ENCODE data around the gene KCNS3. TPM values are rescaled to one million over a fixed set of nuclear protein-coding genes. Genes with fewer than 3 reads are reported as not detected.

The KCNS3 gene
- total and polyA plus RNA-seq, 4 donors, result 15.4 to 45.9 (median 20.8) TPM

DNA sequence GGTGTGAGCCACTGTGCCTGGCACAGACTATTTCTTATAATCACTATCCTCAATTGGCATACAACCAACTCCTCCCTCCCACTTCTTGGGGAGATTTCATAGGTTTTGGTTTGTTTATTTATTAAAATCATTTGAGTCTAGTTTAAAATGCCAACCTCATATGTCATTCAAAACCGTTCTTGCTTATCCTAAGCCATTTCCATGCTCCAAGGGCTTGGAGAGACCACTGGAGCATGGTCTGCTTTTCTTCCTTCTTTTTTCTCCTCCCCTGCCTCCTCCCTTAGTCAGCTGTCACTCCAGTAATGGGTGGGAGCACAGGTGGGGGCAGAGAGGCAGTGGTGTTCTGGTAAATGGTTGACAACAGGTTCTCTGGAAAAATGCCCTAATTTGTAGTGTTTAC is 20.4 kb upstream of the KCNS3 start:
- DNase-seq (no peak), ATAC-seq (ENCODE audit: insufficient read depth, low FRiP score) (no peak)
- TF ChIP-seq, protein P1, sequence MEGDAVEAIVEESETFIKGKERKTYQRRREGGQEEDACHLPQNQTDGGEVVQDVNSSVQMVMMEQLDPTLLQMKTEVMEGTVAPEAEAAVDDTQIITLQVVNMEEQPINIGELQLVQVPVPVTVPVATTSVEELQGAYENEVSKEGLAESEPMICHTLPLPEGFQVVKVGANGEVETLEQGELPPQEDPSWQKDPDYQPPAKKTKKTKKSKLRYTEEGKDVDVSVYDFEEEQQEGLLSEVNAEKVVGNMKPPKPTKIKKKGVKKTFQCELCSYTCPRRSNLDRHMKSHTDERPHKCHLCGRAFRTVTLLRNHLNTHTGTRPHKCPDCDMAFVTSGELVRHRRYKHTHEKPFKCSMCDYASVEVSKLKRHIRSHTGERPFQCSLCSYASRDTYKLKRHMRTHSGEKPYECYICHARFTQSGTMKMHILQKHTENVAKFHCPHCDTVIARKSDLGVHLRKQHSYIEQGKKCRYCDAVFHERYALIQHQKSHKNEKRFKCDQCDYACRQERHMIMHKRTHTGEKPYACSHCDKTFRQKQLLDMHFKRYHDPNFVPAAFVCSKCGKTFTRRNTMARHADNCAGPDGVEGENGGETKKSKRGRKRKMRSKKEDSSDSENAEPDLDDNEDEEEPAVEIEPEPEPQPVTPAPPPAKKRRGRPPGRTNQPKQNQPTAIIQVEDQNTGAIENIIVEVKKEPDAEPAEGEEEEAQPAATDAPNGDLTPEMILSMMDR (IDR thresholded peaks at IDR 0.05; ENCODE audit: control extremely low read depth, extremely low read depth), result no peak
- Histone ChIP-seq H3K4me3 (no peak overlapping the region), H3K9me3 (ENCODE audit: control insufficient read depth in 4 of 4, insufficient read depth in 3 of 4, low read length in 3 of 4) (peaks cover 0 to 1% (median 0%) of the 10 kb centered on the region in 4 donors), H3K27ac (ENCODE audit: low read depth in 1 of 2, low read length in 1 of 2) (no peak overlapping the region), H3K27me3 (ENCODE audit: control insufficient read depth in 3 of 3, insufficient read depth in 3 of 3, low read length in 2 of 3) (peaks cover 0 to 3% (median 0%) of the 10 kb centered on the region in 3 donors), H3K36me3 (ENCODE audit: control insufficient read depth in 4 of 4, insufficient read depth in 4 of 4, low read length in 4 of 4) (no peaks in the 10 kb centered on the region), H3K9ac (ENCODE audit: insufficient read depth in 1 of 2, low read length in 2 of 2) (no peak overlapping the region), H3K4me1 (ENCODE audit: control insufficient read depth in 5 of 5, insufficient read depth in 5 of 5, low read length in 5 of 5) (no peaks in the 10 kb centered on the region)
- 77 to 87% methylated on average over 1 of the region's 1 CpG for WGBS, 2 donors

DNA sequence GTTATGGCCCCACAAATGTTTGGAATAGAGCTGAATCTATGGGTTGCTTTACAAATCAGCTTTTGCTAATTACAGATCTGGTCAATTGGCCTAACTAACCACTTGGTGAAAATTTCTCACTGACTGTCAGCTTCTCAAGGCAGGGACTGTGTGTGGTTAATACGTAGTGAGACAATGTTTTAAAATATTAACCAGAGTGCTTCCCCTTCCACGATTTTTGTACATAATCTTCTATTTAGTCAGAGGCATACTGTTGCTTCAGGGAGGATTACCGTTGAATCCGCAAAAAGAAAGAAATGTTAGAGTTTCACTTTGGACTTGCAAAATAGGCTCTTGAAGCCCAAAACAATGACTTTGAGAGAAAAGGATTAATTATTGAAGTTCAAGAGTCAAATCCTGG is 14.9 kb upstream of the KCNS3 start:
- TF ChIP-seq, protein P1 (IDR thresholded peaks at IDR 0.05; ENCODE audit: control extremely low read depth, extremely low read depth), result no peak
- no peak overlapping the region for H3K9ac ChIP-seq (ENCODE audit: insufficient read depth in 1 of 2, low read length in 2 of 2)
- no peaks in the 10 kb centered on the region for H3K36me3 ChIP-seq (ENCODE audit: control insufficient read depth in 4 of 4, insufficient read depth in 4 of 4, low read length in 4 of 4)
- 51 to 71% methylated on average over 4 of the region's 4 CpGs for WGBS, 2 donors
- ATAC-seq (ENCODE audit: insufficient read depth, low FRiP score) (no peak), DNase-seq (no peak)
- peaks cover 0 to 2% (median 0%) of the 10 kb centered on the region in 5 donors for H3K4me1 ChIP-seq (ENCODE audit: control insufficient read depth in 5 of 5, insufficient read depth in 5 of 5, low read length in 5 of 5)
- H3K27ac ChIP-seq (ENCODE audit: low read depth in 1 of 2, low read length in 1 of 2), result no peak overlapping the region
- H3K27me3 ChIP-seq (ENCODE audit: control insufficient read depth in 3 of 3, insufficient read depth in 3 of 3, low read length in 2 of 3), result peaks cover 0 to 3% (median 0%) of the 10 kb centered on the region in 3 donors
- no peaks in the 10 kb centered on the region for H3K9me3 ChIP-seq (ENCODE audit: control insufficient read depth in 4 of 4, insufficient read depth in 3 of 4, low read length in 3 of 4)
- H3K4me3 ChIP-seq, result no peak overlapping the region

DNA sequence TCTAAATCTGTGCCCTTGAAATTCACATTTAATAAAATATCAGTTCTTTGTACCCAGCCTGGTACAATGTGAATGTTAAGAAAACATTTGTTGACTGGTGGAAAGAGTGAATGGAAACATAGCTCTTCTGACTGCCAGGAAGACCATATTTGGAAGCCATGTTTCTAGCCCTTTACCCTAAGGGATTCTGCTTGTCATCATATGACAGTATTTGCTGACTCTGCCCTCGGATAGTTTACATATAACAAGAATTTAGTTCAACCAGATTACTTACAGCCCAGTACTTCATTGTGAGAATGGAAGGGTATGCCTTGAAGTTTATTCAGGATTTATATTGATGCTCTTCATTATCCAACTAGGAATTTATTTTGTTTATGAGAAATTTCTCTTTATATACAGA is 13.8 kb upstream of the KCNS3 start:
- WGBS, 2 donors, result 59 to 79% methylated on average over 1 of the region's 1 CpG
- DNase-seq, result no peak
- no peak overlapping the region for H3K27ac ChIP-seq (ENCODE audit: low read depth in 1 of 2, low read length in 1 of 2)

More for the DNA sequence above, 13.8 kb upstream of the KCNS3 start:
- peaks cover 0 to 6% (median 0%) of the 10 kb centered on the region in 3 donors for H3K27me3 ChIP-seq (ENCODE audit: control insufficient read depth in 3 of 3, insufficient read depth in 3 of 3, low read length in 2 of 3)
- TF ChIP-seq, protein P1 (IDR thresholded peaks at IDR 0.05; ENCODE audit: control extremely low read depth, extremely low read depth), result no peak
- H3K9me3 ChIP-seq (ENCODE audit: control insufficient read depth in 4 of 4, insufficient read depth in 3 of 4, low read length in 3 of 4), result no peaks in the 10 kb centered on the region
- ATAC-seq (ENCODE audit: insufficient read depth, low FRiP score), result no peak
- H3K9ac ChIP-seq (ENCODE audit: insufficient read depth in 1 of 2, low read length in 2 of 2), result no peak overlapping the region
- no peaks in the 10 kb centered on the region for H3K36me3 ChIP-seq (ENCODE audit: control insufficient read depth in 4 of 4, insufficient read depth in 4 of 4, low read length in 4 of 4)
- H3K4me3 ChIP-seq, result no peak overlapping the region
- peaks cover 0 to 2% (median 0%) of the 10 kb centered on the region in 5 donors for H3K4me1 ChIP-seq (ENCODE audit: control insufficient read depth in 5 of 5, insufficient read depth in 5 of 5, low read length in 5 of 5)
